RWPE2 (cell line): ENCODE data around the gene S100A3.
A peak's percentile ranks its signal among the peaks of the same experiment; 100 is the strongest.

Source experiments
- ATAC-seq: fragments of 200-7000 bp; cut with Tn5 transposase; 3 replicates; pipeline ENCODE4 v1.9.1; 2021; ENCODE audit warnings: low read depth
- DNase-seq: peaks from one replicate; pipeline ENCODE4 v3.0.0-alpha.2; 2020; ENCODE audit warnings: low spot score
- H3K27ac ChIP-seq: fragments of 450-650 bp; 2 replicates; pipeline ENCODE4 v1.5.1; 2017; ENCODE audit warnings: mild to moderate bottlenecking; ENCODE audit not compliant: poor library complexity, severe bottlenecking
- H3K27me3 ChIP-seq: fragments of 250-450 bp; sonication (Bioruptor Pico); 2 replicates; pipeline ENCODE4 v1.5.1; 2021; ENCODE audit warnings: mild to moderate bottlenecking, moderate library complexity; ENCODE audit not compliant: insufficient read depth, poor library complexity, severe bottlenecking
- H3K36me3 ChIP-seq: fragments of 250-450 bp; sonication (Bioruptor Pico); 2 replicates; pipeline ENCODE4 v1.5.1; 2020; ENCODE audit warnings: low read depth, mild to moderate bottlenecking, moderate library complexity
- H3K4me1 ChIP-seq: fragments of 250-450 bp; sonication (Bioruptor Pico); 2 replicates; pipeline ENCODE4 v1.5.1; 2021; ENCODE audit warnings: mild to moderate bottlenecking, moderate library complexity; ENCODE audit not compliant: insufficient read depth, poor library complexity, severe bottlenecking
- H3K4me3 ChIP-seq: fragments of 250-450 bp; sonication (Bioruptor Pico); 2 replicates; pipeline ENCODE4 v1.5.1; 2021; ENCODE audit warnings: mild to moderate bottlenecking, moderate library complexity; ENCODE audit not compliant: severe bottlenecking
- H3K9me3 ChIP-seq: fragments of 250-450 bp; sonication (Bioruptor Pico); 2 replicates; pipeline ENCODE4 v1.5.1; 2021; ENCODE audit warnings: mild to moderate bottlenecking, moderate library complexity; ENCODE audit not compliant: severe bottlenecking
- TF ChIP-seq, protein P1 (sequence below): fragments of 450-650 bp; IDR thresholded peaks from one replicate; pipeline ENCODE4 v1.5.1; 2017; ENCODE audit warnings: mild to moderate bottlenecking, moderate library complexity; ENCODE audit not compliant: poor library complexity, severe bottlenecking

S100A3 gene

DNA sequence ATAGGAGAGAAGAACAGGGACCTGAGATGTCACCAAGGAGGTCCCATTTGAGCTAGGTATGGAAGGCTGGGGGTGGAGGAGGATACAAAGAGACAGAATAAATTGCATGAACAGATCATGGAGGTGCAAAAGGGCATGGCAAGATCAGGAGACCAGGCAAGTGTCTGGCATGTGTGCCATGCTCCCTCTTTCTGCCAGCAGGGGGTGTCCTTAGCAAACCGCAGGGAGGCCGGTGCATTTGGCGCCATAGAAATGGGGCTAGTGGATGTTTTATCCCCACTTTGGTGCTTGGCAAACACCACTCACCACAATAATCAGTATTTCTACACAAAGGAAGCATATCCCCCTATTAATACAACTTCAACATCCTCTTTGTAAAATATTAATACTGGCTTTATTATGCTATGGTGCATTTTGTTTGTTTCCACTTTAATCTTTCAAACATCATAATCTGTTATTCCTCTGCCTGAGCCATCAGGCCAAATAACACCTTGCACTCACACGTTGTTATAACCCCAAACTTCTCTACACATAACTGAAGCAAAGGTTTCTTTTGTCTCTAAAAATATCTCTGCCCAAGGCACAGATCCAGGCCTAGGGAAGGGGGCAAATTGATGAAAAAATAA is 39.2 kb downstream of the S100A3 start:
- DNase-seq = no peak
- Histone ChIP-seq H3K27ac (peak overlapping the region; percentile 17), H3K36me3 (no peaks in the 10 kb centered on the region), H3K27me3 (no peaks in the 10 kb centered on the region), H3K4me3 (no peak overlapping the region), H3K4me1 (peaks cover 23% of the 10 kb centered on the region), H3K9me3 (no peaks in the 10 kb centered on the region)
- TF ChIP-seq, protein P1, sequence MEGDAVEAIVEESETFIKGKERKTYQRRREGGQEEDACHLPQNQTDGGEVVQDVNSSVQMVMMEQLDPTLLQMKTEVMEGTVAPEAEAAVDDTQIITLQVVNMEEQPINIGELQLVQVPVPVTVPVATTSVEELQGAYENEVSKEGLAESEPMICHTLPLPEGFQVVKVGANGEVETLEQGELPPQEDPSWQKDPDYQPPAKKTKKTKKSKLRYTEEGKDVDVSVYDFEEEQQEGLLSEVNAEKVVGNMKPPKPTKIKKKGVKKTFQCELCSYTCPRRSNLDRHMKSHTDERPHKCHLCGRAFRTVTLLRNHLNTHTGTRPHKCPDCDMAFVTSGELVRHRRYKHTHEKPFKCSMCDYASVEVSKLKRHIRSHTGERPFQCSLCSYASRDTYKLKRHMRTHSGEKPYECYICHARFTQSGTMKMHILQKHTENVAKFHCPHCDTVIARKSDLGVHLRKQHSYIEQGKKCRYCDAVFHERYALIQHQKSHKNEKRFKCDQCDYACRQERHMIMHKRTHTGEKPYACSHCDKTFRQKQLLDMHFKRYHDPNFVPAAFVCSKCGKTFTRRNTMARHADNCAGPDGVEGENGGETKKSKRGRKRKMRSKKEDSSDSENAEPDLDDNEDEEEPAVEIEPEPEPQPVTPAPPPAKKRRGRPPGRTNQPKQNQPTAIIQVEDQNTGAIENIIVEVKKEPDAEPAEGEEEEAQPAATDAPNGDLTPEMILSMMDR = peak; percentile 66
- ATAC-seq = 0 out of 3 replicates have a peak, but pooled peaks have one; percentile 17

DNA sequence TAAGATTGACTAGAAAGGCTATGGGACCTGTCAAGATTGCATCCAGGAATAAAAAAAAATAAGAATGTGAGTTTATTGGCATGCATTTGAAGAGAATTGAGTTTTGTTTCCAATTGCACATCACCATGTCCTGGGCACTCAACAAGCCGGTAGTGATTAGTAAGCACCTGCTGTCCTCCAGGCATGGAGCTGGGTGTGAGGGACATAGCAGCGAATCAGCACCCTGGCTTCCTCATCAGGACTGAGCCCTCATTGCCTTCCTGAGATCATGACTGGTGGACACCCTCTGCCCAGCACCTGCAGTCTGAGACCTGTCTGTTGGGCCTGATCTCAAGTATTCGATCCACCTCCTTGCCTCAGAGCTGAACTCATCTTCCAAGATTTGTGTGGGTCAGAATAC is 40.0 kb downstream of the S100A3 start:
- Histone ChIP-seq H3K4me3 (no peak overlapping the region), H3K4me1 (peaks cover 23% of the 10 kb centered on the region), H3K27ac (peak overlapping the region; percentile 68), H3K27me3 (no peaks in the 10 kb centered on the region), H3K9me3 (no peaks in the 10 kb centered on the region), H3K36me3 (no peaks in the 10 kb centered on the region)
- ATAC-seq (no peak), DNase-seq (no peak)
- TF ChIP-seq, protein P1 = no peak

DNA sequence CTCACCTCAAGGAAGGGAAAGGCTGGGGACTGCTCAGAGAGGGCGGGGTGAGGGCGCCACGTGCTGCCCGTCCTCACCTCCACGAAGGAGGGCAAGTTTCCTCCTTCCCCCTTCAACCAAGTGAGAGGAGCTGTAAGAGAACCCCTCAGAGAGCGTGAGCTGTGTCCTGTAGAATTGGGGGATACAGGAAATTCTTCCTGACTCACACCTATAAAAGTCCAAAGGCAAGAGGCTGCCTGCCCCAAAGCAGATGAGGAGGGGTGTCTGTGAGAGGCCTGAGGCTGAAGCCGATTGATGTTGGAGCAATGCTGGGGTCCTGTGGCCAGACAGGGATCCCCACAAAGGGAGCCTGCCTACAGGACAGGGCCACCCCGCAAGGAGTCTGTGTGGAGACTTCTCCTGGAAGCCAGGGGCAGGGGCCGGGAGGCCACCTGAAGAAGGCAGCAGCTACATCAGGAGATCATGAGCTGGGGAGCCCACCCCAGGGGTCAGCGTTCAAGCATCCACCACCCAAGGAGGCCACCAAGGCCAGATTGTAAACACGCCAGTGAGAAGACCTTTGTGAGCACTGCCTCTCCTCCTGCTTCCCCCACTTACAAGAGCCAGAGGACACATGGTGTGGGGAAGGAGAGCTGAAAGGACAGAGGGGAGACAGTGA is 41.0 kb downstream of the S100A3 start:
- H3K27ac ChIP-seq = peak overlapping the region; percentile 68
- TF ChIP-seq, protein P1 = no peak
- H3K36me3 ChIP-seq = no peaks in the 10 kb centered on the region
- H3K4me3 ChIP-seq = no peak overlapping the region
- DNase-seq = no peak
- no peak for ATAC-seq
- peaks cover 23% of the 10 kb centered on the region for H3K4me1 ChIP-seq
- no peaks in the 10 kb centered on the region for H3K27me3 ChIP-seq
- no peaks in the 10 kb centered on the region for H3K9me3 ChIP-seq

DNA sequence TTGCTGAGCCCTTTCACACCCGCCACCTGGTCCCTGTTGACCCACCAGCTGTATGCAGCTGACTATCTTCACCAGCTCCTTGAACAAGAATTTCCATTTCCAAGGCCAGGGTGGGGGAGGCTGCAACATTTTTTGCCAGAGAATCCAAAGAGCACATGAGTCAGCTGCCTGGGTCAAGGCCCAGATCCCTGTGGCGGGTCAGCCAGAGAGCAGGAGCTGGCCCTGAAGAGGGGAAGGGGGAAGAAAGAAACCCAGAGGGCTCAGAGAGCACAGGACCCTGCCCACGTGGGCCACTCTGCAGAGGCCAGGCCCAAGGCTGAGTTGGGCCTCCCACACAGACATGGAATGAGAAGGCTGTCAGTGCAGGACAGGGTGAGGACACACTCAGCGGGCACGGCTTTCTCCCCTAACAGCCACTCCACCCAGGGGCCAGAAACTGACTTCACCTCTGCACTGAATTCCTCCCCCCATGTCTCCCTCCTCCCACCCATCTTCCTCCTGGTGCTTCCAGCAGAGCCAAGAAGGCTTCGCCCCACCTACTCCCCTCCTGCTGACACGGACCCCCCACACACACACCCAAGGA is 42.1 kb downstream of the S100A3 start:
- TF ChIP-seq, protein P1 = no peak
- ATAC-seq (peak; percentile 80), DNase-seq (no peak)
- Histone ChIP-seq H3K4me1 (peaks cover 23% of the 10 kb centered on the region), H3K4me3 (no peak overlapping the region), H3K9me3 (no peaks in the 10 kb centered on the region), H3K27me3 (no peaks in the 10 kb centered on the region), H3K36me3 (no peaks in the 10 kb centered on the region), H3K27ac (peak overlapping the region; percentile 68)
